ENCODE data around the gene LTB. TPM values are rescaled to one million over a fixed set of nuclear protein-coding genes. Genes with fewer than 3 reads are reported as not detected.
A peak's percentile ranks its signal among the peaks of the same experiment; 100 is the strongest.

Gene LTB
- total RNA-seq, 2 donors from 2014 or later = 3.4 to 5.7 TPM

- Histone ChIP-seq H3K36me3 (no peaks in the 10 kb centered on the region), H3K4me3 (peak overlapping the region; percentile 7), H3K27me3 (no peaks in the 10 kb centered on the region), H3K4me1 (no peaks in the 10 kb centered on the region), H3K9me3 (no peaks in the 10 kb centered on the region), H3K27ac (peak overlapping the region; percentile 47), H3K9ac (ENCODE audit: low read depth in 2 of 2, low read length in 2 of 2) (no peak overlapping the region)
- DNase-seq = no peak
- intact Hi-C loops (cut with DNase I) = no loop called here
- no peak for TF ChIP-seq CTCF (IDR thresholded peaks at IDR 0.05)
These were observed 4.5 kb upstream of the LTB start for GRCh38 chr6:31586599-31587281.

GRCh38 chr6:31586008-31586407 is 3.8 kb upstream of the LTB start, which contains the start of gene LST1:
LST1 (plus strand) TSS chr6:31586277; CDS start chr6:31587300, 1,023 bp downstream.
- peak within 1 kb of the TSS; percentile 4 to 7 for H3K9ac ChIP-seq (ENCODE audit: low read depth in 2 of 2, low read length in 2 of 2)
- no peaks in the 10 kb centered on the region for H3K27me3 ChIP-seq
- intact Hi-C loops (cut with DNase I) = no loop called here
- no peaks in the 10 kb centered on the region for H3K36me3 ChIP-seq
- no peaks in the 10 kb centered on the region for H3K4me1 ChIP-seq
- H3K4me3 ChIP-seq = peak within 1 kb of the TSS; percentile 7
- H3K9me3 ChIP-seq = no peaks in the 10 kb centered on the region
- TF ChIP-seq CTCF (IDR thresholded peaks at IDR 0.05) = no peak
- DNase-seq = no peak
- peak within 1 kb of the TSS; percentile 47 for H3K27ac ChIP-seq

GRCh38 chr6:31585491-31585890 is 3.3 kb upstream of the LTB start:
- no peak for DNase-seq
- no peaks in the 10 kb centered on the region for H3K27me3 ChIP-seq
- H3K9ac ChIP-seq (ENCODE audit: low read depth in 2 of 2, low read length in 2 of 2) = peak overlapping the region in 1 of 2 donors; percentile 7
- H3K4me3 ChIP-seq = no peak overlapping the region
- no peaks in the 10 kb centered on the region for H3K36me3 ChIP-seq
- TF ChIP-seq CTCF (IDR thresholded peaks at IDR 0.05) = no peak
- no peaks in the 10 kb centered on the region for H3K9me3 ChIP-seq
- intact Hi-C loops (cut with DNase I) = no loop called here
- H3K27ac ChIP-seq = peak overlapping the region; percentile 47
- H3K4me1 ChIP-seq = peaks cover 3% of the 10 kb centered on the region

- Histone ChIP-seq H3K27ac (peak overlapping the region; percentile 78), H3K4me3 (peak overlapping the region; percentile 83), H3K36me3 (no peaks in the 10 kb centered on the region), H3K27me3 (no peaks in the 10 kb centered on the region), H3K9ac (ENCODE audit: low read depth in 2 of 2, low read length in 2 of 2) (peak overlapping the region; percentile 82 to 87), H3K4me1 (peaks cover 4% of the 10 kb centered on the region), H3K9me3 (no peaks in the 10 kb centered on the region)
- DNase-seq = no peak
- intact Hi-C loops (cut with DNase I) = no loop called here
- TF ChIP-seq CTCF (IDR thresholded peaks at IDR 0.05) = no peak
These were observed 592 bp downstream of the LTB start for GRCh38 chr6:31581434-31582229.

GRCh38 chr6:31580807-31581433 is 1.3 kb downstream of the LTB start:
- H3K36me3 ChIP-seq = no peaks in the 10 kb centered on the region
- H3K9ac ChIP-seq (ENCODE audit: low read depth in 2 of 2, low read length in 2 of 2) = peak overlapping the region; percentile 82 to 87
- H3K9me3 ChIP-seq = no peaks in the 10 kb centered on the region
- peak; percentile 88 for DNase-seq
- TF ChIP-seq CTCF (IDR thresholded peaks at IDR 0.05) = peak; percentile 99
- intact Hi-C loops (cut with DNase I) = no loop called here
- H3K4me1 ChIP-seq = peaks cover 4% of the 10 kb centered on the region
- H3K27me3 ChIP-seq = no peaks in the 10 kb centered on the region
- H3K4me3 ChIP-seq = peak overlapping the region; percentile 83
- H3K27ac ChIP-seq = peak overlapping the region; percentile 78
